ENCODE data around the gene DNAJA4. TPM values are rescaled to one million over a fixed set of nuclear protein-coding genes. Genes with fewer than 3 reads are reported as not detected.
A peak's percentile ranks its signal among the peaks of the same experiment; 100 is the strongest.

Gene DNAJA4
- total RNA-seq, 2 experiments from 2014 or later, result not detected

GRCh38 chr15:78301828-78302227 is 37.5 kb downstream of the DNAJA4 start:
- no peaks in the 10 kb centered on the region for H3K9me3 ChIP-seq (ENCODE audit: low read length)
- H4K20me1 ChIP-seq (ENCODE audit: insufficient read depth, low read length), result no peaks in the 10 kb centered on the region
- intact Hi-C loops (cut with micrococcal nuclease; ENCODE audit: unreplicated experiment), result no loop called here
- peaks cover 21% of the 10 kb centered on the region for H3K4me1 ChIP-seq (ENCODE audit: insufficient read depth, low read length, poor library complexity, severe bottlenecking)
- DNase-seq (ENCODE audit: low spot score), result no peak
- BruUV-seq (replicated peaks), result no TSS peak
- ChIA-PET POLR2A (interaction anchor here (0.7 to 0.9 kb wide), 2 partner anchors 126 to 136 kb away, joined by 3 to 4 read pairs; partner anchors contain the start of gene IREB2), CTCF (ENCODE audit: unreplicated experiment) (no interaction called here)
- H3K79me2 ChIP-seq (ENCODE audit: insufficient read depth, low read depth, low read length), result peaks cover 24% of the 10 kb centered on the region
- H2AFZ ChIP-seq (ENCODE audit: low read length), result peak overlapping the region; percentile 45; the same call in 1 of the 2 replicates
- no peak overlapping the region for H3K4me3 ChIP-seq (ENCODE audit: low read depth, low read length, poor library complexity, severe bottlenecking)
- TF ChIP-seq CTCF (conservative IDR thresholded peaks at IDR 0.05; ENCODE audit: low read length) (no peak), EZH2phosphoT487 (IDR thresholded peaks at IDR 0.05; ENCODE audit: borderline replicate concordance, low read depth, low read length) (no peak)
- H3K4me2 ChIP-seq (ENCODE audit: low read length), result no peak overlapping the region
- no peaks in the 10 kb centered on the region for H3K9me2 ChIP-seq (ENCODE audit: insufficient read depth, low read length)
- no peak overlapping the region for H3K27ac ChIP-seq (ENCODE audit: low read depth, low read length, poor library complexity, severe bottlenecking)
- H3K36me3 ChIP-seq (ENCODE audit: insufficient read depth, low read length), result no peaks in the 10 kb centered on the region

GRCh38 chr15:78302579-78303312 is 38.4 kb downstream of the DNAJA4 start:
- H3K27ac ChIP-seq (ENCODE audit: low read depth, low read length, poor library complexity, severe bottlenecking), result no peak overlapping the region
- peaks cover 15% of the 10 kb centered on the region for H3K79me2 ChIP-seq (ENCODE audit: insufficient read depth, low read depth, low read length)
- H3K4me1 ChIP-seq (ENCODE audit: insufficient read depth, low read length, poor library complexity, severe bottlenecking), result peaks cover 19% of the 10 kb centered on the region
- H3K36me3 ChIP-seq (ENCODE audit: insufficient read depth, low read length), result no peaks in the 10 kb centered on the region
- H4K20me1 ChIP-seq (ENCODE audit: insufficient read depth, low read length), result no peaks in the 10 kb centered on the region
- ChIA-PET POLR2A (interaction anchor here (0.5 to 0.9 kb wide), 2 partner anchors 135 to 164 kb away, joined by 3 read pairs; partner anchors contain the start of gene IREB2), CTCF (ENCODE audit: unreplicated experiment) (no interaction called here)
- H3K4me3 ChIP-seq (ENCODE audit: low read depth, low read length, poor library complexity, severe bottlenecking), result no peak overlapping the region
- TF ChIP-seq CTCF (conservative IDR thresholded peaks at IDR 0.05; ENCODE audit: low read length), result no peak
- no peak for TF ChIP-seq EZH2phosphoT487 (IDR thresholded peaks at IDR 0.05; ENCODE audit: borderline replicate concordance, low read depth, low read length)
- H2AFZ ChIP-seq (ENCODE audit: low read length), result no peak overlapping the region
- BruUV-seq (replicated peaks), result no TSS peak
- DNase-seq (ENCODE audit: low spot score), result no peak
- intact Hi-C loops (cut with micrococcal nuclease; ENCODE audit: unreplicated experiment), result no loop called here
- no peaks in the 10 kb centered on the region for H3K9me2 ChIP-seq (ENCODE audit: insufficient read depth, low read length)
- no peaks in the 10 kb centered on the region for H3K9me3 ChIP-seq (ENCODE audit: low read length)
- no peak overlapping the region for H3K4me2 ChIP-seq (ENCODE audit: low read length)
